ENCODE measurements around the gene TMEM131. TPM values are rescaled to one million over a fixed set of nuclear protein-coding genes. Genes with fewer than 3 reads are reported as not detected.

The TMEM131 gene
- total and polyA plus RNA-seq, 2 experiments from 2014 or later, result 9.2 to 22.7 TPM

DNA sequence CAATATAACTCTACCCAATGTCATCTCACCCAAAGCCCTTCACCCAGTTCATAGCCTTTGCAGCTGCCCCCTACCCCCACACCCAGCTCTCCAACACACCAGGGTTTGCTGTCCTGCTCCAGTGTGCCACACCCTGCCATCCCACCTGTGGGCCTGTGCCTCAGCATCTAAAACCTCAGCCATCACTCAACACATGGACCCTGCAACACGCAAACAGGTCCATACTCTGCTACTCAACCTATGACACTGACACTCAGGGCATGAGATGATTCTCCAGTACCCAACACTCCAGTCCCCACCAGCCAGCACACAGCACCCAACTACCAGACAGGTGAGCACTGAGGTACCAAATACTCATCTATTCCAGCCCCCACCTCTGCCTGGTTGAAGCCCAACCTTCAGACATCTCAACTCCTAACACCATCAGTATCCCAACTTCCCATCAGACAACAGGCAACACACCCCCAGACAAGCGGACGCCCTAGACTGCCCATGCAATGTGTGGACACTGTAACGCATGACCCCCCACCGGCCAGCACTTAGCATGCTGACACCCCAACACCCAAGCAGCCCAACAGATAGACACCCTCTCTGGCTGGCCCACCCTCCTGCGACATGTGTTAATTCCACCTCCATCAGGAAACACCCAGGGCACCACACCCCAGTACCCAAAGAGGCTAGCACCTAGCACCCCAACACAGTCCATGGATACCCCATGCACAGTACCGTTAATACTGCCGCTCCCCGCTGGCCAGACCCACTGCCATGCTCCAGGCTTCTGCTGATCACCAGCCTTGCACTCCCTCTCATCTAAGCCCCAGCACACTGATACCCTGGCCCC, 257.3 kb downstream of the TMEM131 start:
- Histone ChIP-seq H3K36me3 (ENCODE audit: insufficient read depth) (no peaks in the 10 kb centered on the region), H3K27me3 (ENCODE audit: insufficient read depth) (no peaks in the 10 kb centered on the region), H3K4me3 (no peak overlapping the region), H2AFZ (no peak overlapping the region), H3K4me2 (no peak overlapping the region), H3F3A (replicated peaks; ENCODE audit: low read depth) (no peaks in the 10 kb centered on the region), H3K4me1 (ENCODE audit: insufficient read depth) (no peaks in the 10 kb centered on the region), H4K20me1 (replicated peaks; ENCODE audit: insufficient read depth) (no peaks in the 10 kb centered on the region), H3K9me2 (ENCODE audit: insufficient read depth) (0 out of 2 replicates have a peak, but pooled peaks cover 4% of the 10 kb centered on the region), H3K27ac (ENCODE audit: low read depth) (no peak overlapping the region), H3K79me2 (replicated peaks; ENCODE audit: insufficient read depth) (no peaks in the 10 kb centered on the region)
- Mint-ChIP-seq H3K4me3 (no peak overlapping the region), H3K4me1 (peaks cover 4% of the 10 kb centered on the region; the same call in 2 of the 3 replicates), H3K9me3 (no peaks in the 10 kb centered on the region), H3K27me3 (ENCODE audit: insufficient read depth, low read depth, poor library complexity) (peaks cover 21% of the 10 kb centered on the region), H3K27ac (no peak overlapping the region), H3K36me3 (ENCODE audit: low read depth) (no peaks in the 10 kb centered on the region; the same call in 2 of the 3 replicates)
- DNase-seq (ENCODE audit: low spot score) (no peak), ATAC-seq (no peak)
- no peak for TF ChIP-seq REST (IDR thresholded peaks at IDR 0.05; ENCODE audit: unreplicated experiment)
- TF ChIP-seq ZNF114 (CRISPR knock-in tag; IDR thresholded peaks at IDR 0.05), result no peak
- no peak for TF ChIP-seq ZNF331 (CRISPR knock-in tag; IDR thresholded peaks at IDR 0.05; ENCODE audit: low read depth)
- no peak for TF ChIP-seq CREB1 (CRISPR knock-in tag; IDR thresholded peaks at IDR 0.05; ENCODE audit: low read depth)
- no peak for TF ChIP-seq POLR2AphosphoS5 (IDR thresholded peaks at IDR 0.05; ENCODE audit: low read depth)
- TF ChIP-seq, protein P1, sequence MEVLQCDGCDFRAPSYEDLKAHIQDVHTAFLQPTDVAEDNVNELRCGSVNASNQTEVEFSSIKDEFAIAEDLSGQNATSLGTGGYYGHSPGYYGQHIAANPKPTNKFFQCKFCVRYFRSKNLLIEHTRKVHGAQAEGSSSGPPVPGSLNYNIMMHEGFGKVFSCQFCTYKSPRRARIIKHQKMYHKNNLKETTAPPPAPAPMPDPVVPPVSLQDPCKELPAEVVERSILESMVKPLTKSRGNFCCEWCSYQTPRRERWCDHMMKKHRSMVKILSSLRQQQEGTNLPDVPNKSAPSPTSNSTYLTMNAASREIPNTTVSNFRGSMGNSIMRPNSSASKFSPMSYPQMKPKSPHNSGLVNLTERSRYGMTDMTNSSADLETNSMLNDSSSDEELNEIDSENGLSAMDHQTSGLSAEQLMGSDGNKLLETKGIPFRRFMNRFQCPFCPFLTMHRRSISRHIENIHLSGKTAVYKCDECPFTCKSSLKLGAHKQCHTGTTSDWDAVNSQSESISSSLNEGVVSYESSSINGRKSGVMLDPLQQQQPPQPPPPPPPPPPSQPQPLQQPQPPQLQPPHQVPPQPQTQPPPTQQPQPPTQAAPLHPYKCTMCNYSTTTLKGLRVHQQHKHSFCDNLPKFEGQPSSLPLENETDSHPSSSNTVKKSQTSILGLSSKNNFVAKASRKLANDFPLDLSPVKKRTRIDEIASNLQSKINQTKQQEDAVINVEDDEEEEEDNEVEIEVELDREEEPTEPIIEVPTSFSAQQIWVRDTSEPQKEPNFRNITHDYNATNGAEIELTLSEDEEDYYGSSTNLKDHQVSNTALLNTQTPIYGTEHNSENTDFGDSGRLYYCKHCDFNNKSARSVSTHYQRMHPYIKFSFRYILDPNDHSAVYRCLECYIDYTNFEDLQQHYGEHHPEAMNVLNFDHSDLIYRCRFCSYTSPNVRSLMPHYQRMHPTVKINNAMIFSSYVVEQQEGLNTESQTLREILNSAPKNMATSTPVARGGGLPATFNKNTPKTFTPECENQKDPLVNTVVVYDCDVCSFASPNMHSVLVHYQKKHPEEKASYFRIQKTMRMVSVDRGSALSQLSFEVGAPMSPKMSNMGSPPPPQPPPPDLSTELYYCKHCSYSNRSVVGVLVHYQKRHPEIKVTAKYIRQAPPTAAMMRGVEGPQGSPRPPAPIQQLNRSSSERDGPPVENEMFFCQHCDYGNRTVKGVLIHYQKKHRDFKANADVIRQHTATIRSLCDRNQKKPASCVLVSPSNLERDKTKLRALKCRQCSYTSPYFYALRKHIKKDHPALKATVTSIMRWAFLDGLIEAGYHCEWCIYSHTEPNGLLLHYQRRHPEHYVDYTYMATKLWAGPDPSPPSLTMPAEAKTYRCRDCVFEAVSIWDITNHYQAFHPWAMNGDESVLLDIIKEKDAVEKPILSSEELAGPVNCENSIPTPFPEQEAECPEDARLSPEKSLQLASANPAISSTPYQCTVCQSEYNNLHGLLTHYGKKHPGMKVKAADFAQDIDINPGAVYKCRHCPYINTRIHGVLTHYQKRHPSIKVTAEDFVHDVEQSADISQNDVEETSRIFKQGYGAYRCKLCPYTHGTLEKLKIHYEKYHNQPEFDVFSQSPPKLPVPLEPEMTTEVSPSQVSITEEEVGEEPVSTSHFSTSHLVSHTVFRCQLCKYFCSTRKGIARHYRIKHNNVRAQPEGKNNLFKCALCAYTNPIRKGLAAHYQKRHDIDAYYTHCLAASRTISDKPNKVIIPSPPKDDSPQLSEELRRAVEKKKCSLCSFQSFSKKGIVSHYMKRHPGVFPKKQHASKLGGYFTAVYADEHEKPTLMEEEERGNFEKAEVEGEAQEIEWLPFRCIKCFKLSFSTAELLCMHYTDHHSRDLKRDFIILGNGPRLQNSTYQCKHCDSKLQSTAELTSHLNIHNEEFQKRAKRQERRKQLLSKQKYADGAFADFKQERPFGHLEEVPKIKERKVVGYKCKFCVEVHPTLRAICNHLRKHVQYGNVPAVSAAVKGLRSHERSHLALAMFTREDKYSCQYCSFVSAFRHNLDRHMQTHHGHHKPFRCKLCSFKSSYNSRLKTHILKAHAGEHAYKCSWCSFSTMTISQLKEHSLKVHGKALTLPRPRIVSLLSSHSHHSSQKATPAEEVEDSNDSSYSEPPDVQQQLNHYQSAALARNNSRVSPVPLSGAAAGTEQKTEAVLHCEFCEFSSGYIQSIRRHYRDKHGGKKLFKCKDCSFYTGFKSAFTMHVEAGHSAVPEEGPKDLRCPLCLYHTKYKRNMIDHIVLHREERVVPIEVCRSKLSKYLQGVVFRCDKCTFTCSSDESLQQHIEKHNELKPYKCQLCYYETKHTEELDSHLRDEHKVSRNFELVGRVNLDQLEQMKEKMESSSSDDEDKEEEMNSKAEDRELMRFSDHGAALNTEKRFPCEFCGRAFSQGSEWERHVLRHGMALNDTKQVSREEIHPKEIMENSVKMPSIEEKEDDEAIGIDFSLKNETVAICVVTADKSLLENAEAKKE (CRISPR knock-in tag; IDR thresholded peaks at IDR 0.05), result no peak
- TF ChIP-seq NANOG (IDR thresholded peaks at IDR 0.05; ENCODE audit: borderline replicate concordance), result no peak
- TF ChIP-seq JUNB (IDR thresholded peaks at IDR 0.05; ENCODE audit: unreplicated experiment), result no peak
- TF ChIP-seq, protein P2, sequence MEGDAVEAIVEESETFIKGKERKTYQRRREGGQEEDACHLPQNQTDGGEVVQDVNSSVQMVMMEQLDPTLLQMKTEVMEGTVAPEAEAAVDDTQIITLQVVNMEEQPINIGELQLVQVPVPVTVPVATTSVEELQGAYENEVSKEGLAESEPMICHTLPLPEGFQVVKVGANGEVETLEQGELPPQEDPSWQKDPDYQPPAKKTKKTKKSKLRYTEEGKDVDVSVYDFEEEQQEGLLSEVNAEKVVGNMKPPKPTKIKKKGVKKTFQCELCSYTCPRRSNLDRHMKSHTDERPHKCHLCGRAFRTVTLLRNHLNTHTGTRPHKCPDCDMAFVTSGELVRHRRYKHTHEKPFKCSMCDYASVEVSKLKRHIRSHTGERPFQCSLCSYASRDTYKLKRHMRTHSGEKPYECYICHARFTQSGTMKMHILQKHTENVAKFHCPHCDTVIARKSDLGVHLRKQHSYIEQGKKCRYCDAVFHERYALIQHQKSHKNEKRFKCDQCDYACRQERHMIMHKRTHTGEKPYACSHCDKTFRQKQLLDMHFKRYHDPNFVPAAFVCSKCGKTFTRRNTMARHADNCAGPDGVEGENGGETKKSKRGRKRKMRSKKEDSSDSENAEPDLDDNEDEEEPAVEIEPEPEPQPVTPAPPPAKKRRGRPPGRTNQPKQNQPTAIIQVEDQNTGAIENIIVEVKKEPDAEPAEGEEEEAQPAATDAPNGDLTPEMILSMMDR (conservative IDR thresholded peaks at IDR 0.05; ENCODE audit: low read depth in 2 of 2), result no peak
- TF ChIP-seq, protein P3, sequence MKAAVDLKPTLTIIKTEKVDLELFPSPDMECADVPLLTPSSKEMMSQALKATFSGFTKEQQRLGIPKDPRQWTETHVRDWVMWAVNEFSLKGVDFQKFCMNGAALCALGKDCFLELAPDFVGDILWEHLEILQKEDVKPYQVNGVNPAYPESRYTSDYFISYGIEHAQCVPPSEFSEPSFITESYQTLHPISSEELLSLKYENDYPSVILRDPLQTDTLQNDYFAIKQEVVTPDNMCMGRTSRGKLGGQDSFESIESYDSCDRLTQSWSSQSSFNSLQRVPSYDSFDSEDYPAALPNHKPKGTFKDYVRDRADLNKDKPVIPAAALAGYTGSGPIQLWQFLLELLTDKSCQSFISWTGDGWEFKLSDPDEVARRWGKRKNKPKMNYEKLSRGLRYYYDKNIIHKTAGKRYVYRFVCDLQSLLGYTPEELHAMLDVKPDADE (IDR thresholded peaks at IDR 0.05), result no peak
